22Rv1 (cell line): ENCODE data around the gene ZNF613.
"Not testable (repeated sequence)": the region's sequence is repeated elsewhere in the genome, so short reads cannot be mapped to it uniquely, and the experiment has no call there.

Source experiments
- H3K27ac ChIP-seq: fragments of 450-650 bp; 2 replicates; pipeline ENCODE4 v1.5.1; 2017
- CTCF ChIP-seq: fragments of 450-650 bp; IDR thresholded peaks from 2 replicates; pipeline ENCODE4 v1.5.1; 2017; ENCODE audit warnings: mild to moderate bottlenecking
- ZFX ChIP-seq: fragments of 450-650 bp; IDR thresholded peaks from 2 replicates; pipeline ENCODE4 v1.6.1; 2017; ENCODE audit warnings: antibody characterized with exemption, borderline replicate concordance

The ZNF613 gene

GRCh38 chr19:51901860-51902259 is 25.4 kb upstream of the ZNF613 start:
- no peak overlapping the region for H3K27ac ChIP-seq
- TF ChIP-seq CTCF (no peak), ZFX (no peak)

- no peak overlapping the region for H3K27ac ChIP-seq
Observed at GRCh38 chr19:51903192-51903591, 24.1 kb upstream of the ZNF613 start.

GRCh38 chr19:51904331-51905165 is 22.7 kb upstream of the ZNF613 start, which contains the start of gene ZNF649:
Gene ZNF649 (minus strand): TSS chr19:51905017. CDS start chr19:51900107, 4,910 bp downstream.
- peak within 1 kb of the TSS; percentile 54 for H3K27ac ChIP-seq
- no peak for TF ChIP-seq ZFX
- peak; percentile 22 for TF ChIP-seq CTCF

More at GRCh38 chr19:51903192-51903591, 24.1 kb upstream of the ZNF613 start:
- TF ChIP-seq ZFX (no peak), CTCF (no peak)

- H3K27ac ChIP-seq: peak overlapping the region; percentile 38; the same call in 1 of the 2 replicates
- no peak for TF ChIP-seq ZFX
- TF ChIP-seq CTCF: no peak
Observed at GRCh38 chr19:51905206-51905605, 22.1 kb upstream of the ZNF613 start.

- H3K27ac ChIP-seq: peak overlapping the region; percentile 38; the same call in 1 of the 2 replicates
Observed at GRCh38 chr19:51905639-51906038, 21.6 kb upstream of the ZNF613 start.

- peak overlapping the region; percentile 38; the same call in 1 of the 2 replicates for H3K27ac ChIP-seq
Observed at GRCh38 chr19:51906108-51906507, 21.2 kb upstream of the ZNF613 start.

- H3K27ac ChIP-seq: not testable (repeated sequence)
Observed at GRCh38 chr19:51907981-51908380, 19.3 kb upstream of the ZNF613 start.

- TF ChIP-seq CTCF (no peak), ZFX (no peak)
- no peak overlapping the region for H3K27ac ChIP-seq
Observed at GRCh38 chr19:51915324-51915867, 11.9 kb upstream of the ZNF613 start.

GRCh38 chr19:51916167-51916566 is 11.1 kb upstream of the ZNF613 start:
- TF ChIP-seq CTCF: no peak
- no peak for TF ChIP-seq ZFX

More at GRCh38 chr19:51916167-51916566, 11.1 kb upstream of the ZNF613 start:
- no peak overlapping the region for H3K27ac ChIP-seq
